IPS-NIHi11 (cell line): ENCODE data around the gene MARCKS.
"Not testable (repeated sequence)": the region's sequence is repeated elsewhere in the genome, so short reads cannot be mapped to it uniquely, and the experiment has no call there.

Experiments
- DNase-seq: peaks from one replicate; pipeline ENCODE4 v3.0.0; 2012; ENCODE audit warnings: mixed read lengths, low spot score

Gene MARCKS

GRCh38 chr6:113884011-113884410 is 26.9 kb downstream of the MARCKS start:
- DNase-seq = no peak

DNA sequence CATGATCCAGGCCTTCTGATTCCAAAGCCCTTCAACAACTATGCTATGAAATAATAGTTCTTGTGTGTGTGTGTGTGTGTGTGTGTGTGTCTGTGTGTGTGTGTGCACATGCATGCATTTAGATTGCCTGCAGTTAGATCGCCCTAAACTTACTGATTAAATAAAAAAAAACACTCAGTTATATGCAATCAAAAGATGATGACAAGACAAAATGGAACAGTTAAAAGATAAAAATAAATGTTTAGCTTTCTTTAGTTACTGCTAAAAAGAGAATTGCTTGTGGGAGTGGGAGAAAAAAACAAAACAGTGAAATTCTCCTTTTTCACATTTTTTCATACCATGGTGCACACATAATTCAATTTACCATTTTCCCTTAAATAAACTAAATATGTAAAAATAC is 29.4 kb downstream of the MARCKS start:
- DNase-seq = no peak

DNA sequence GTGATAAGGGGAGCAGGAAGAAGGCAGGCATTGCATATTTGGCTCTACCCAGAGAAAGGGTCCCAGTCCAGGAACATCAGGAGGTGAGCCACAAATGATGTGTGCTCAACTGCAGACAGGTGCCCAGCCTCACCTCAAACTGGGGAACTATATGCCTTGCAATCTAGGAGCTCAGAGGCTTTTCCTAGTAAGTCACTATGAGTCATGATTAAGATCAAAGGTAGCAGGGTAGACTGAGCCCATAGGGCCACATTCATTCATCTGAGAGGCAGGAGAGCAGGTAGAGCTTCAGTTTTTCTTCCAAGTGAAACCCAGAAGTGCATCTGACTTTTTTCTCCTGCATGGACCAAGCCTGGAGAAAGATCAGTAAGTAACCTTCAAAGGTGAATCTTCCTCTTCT is 31.3 kb downstream of the MARCKS start:
- DNase-seq = no peak

DNA sequence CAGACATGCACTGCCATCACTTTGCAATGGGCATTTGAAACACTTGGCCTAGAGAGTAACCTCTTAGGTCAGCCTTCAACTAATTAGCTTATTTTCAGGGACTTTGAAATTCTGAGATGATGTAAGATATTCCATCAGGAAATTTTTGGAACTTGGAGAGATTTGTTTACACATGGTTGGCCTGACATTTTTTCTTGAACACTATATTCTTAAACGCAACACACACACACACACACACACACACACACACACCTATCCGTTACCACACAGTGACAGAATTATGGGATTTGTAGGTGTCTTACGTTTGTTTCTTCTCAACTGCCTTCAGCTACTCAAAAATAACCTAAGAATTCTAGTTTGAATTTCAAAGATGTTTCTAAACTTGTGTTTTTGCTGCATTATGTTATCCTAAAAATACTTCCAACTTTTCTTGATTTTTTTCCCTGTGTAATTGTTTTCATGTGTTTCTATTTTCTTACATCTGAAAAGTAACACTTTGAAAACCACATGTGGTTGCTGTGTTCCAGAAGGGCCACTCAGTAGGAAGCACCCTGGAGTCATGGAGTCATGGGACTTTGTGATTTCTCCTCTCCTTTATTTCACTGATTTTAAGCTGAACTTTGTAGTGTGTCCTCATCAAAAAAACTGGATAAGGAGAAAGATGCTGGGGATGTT is 31.9 kb downstream of the MARCKS start:
- no peak for DNase-seq

DNA sequence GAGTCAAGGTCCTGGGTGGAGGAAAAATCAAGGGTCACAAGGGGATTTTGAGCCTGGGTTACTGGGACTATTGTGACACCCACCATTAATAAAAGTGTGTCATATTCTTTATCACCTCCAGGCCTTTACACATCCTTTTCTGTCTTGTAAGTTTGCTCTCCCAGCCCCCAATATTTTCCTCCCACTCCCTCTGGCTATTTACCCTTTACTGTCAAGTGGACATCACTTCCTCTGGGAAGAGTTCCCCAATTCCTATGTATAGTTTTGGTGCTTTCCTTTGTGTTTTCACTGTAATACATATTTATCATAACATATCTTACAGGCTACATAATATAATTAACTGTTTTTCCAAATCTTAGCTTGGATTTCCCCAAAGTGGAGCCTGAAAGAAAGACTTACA is 36.3 kb downstream of the MARCKS start:
- no peak for DNase-seq

DNA sequence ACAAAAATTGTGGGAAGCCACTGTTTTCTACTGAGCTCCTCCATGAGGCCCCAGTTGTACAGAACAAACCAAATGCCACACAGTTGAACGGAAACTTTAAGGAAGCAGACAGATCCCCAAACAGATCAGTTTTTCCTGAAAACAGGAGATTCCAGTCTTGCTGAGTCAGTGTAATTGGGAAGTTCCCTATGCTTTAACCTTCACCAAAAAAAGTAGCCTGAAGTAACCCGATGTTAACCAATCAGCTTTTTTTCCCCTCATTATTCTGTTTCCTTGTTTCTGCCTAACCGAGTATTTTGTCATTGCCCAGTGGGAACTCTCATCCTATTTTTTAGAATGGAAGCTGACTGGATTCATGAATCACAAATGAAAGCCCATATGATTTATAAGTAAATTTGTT is 36.7 kb downstream of the MARCKS start:
- DNase-seq = no peak

DNA sequence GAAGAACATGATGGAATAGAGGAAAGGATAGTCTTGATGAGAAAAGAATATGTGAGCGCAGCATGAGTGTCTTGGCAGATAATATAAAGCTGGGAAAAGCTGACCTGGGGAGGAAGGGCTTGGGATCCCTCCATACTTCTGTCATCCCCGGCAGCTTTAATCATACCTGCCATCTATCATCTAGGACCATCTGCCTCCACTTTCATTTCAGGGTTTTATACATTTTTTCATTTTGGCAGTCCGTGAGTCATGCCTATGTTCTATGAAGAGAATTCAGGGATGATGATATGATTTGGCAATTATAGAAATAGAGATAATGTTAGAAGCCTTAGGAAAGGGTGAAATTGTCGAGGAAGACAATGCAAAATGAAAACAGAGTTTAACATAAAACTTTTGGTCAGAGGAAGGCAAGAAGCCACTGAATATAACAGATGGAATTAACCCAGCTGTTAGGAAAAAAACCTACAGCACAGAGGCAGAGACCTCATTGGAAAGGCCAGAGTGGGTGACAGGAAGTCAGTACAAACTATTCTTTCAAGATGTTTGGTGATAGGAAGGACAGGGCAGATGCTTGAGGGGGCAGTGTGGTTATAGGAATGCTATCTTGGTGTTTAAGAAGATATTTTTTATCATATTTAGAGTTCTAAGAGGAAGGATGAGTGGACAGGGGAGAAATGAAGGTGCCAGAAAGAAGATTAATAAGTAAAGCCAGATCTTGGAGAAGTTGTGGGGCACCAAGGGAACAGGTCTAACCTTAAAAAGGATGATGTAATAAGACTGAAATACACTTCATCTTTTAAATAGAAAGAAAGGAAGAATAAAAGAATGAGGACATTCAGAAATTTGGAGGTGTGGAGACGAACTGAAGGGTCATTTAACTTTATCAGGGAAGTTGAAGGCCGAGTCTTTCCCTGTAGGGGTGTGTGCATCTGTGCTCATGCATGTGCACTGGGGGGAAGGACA is 37.8 kb downstream of the MARCKS start:
- no peak for DNase-seq

DNA sequence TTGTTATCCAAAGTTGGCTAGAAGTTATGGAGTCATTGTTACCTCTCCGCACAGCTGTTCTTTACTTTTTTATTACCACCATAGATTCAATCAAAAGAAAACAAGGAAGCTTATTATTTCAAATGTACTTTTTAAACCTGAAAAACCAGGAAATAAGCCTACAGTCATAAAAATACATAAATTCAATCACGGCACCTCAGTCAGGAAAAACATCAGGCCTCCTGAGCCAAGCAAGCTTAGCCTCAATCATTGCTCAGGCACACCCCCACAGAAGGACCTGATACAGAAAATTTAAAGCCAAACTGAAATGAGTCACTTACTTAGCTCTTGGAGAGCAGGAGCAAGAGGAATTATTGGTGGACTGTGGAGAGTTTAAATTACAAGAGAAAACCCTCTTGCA is 44.3 kb downstream of the MARCKS start:
- no peak for DNase-seq

DNA sequence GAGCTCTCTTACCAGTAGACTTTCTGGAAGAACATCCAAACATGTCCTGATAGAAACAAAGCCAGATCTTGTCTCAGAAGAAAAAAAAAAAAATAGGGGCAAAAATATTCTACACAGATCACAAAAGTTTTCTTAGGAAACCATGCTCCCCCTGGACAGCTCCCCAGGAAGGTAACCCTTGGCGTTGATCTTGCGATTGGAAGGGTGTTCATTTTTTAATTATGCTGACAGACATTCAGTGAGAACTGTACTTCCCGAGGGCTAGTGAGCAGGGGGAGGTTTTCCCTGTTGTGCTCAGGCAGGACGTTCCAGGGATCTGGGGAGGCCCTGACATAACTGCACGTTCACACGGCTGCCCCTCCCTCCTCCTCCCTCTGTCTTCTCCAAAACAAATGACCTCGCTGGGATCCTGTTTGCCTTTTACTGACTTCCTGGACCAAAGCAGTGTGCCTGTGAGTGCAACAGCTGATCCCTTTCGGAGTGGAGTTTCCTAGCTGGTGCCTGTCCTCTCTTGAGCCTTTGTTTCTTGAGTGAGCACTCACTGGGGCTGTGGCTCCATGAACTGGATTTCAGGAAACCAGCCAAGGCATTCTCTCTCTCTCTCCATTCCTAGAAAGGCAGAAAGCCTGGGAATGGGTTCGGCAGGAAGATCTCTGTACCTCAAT is 46.7 kb downstream of the MARCKS start:
- DNase-seq = no peak

- no peak for DNase-seq
These were observed 50.1 kb downstream of the MARCKS start for GRCh38 chr6:113907102-113907815.

DNA sequence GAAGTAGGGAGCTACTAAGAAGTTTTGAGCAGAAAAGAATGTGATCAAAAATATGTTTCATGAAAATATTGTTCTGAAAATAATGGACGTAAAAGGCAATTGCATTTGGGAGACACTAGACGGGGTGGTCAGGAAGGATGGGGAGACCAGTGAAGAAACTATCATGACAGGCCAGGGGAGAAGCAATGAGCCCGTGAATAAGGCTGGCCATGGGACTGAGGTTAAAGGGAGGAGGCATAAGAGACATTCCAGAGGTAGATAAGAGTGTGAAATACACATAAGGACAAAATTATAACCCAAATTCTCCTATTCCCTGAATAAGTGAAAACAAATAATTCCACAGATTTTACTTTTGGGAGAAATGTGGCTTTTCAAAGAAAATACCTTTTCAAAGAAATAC is 51.7 kb downstream of the MARCKS start:
- no peak for DNase-seq

GRCh38 chr6:113909224-113909856 is 52.2 kb downstream of the MARCKS start:
- DNase-seq = peak; percentile 66

DNA sequence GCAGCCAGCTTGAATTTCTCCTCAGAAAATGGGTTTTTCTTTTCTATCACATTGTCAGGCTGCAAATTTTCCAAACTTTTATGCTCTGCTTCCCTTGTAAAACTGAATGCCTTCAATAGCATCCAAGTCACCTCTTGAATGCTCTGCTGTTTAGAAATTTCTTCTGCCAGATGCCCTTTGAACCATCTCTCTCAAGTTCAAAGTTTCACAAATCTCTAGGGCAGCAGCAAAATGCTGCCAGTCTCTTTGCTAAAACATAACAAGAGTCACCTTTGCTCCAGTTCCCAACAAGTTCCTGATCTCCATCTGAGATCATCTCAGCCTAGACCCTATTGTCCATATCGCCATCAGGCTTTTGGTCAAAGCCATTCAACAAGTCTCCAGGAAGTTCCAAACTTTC is 53.1 kb downstream of the MARCKS start:
- not testable (repeated sequence) for DNase-seq
